NOMO-1 (cell line): ENCODE data around the gene CD180.
A peak's percentile ranks its signal among the peaks of the same experiment; 100 is the strongest.

Experiments used
- DNase-seq, 2 experiments: peaks; one replicate each; lab custom pipeline; 2025; ENCODE audit not compliant: unreplicated experiment in 2 of 2; lab: John Stamatoyannopoulos, UW

Gene CD180

DNA sequence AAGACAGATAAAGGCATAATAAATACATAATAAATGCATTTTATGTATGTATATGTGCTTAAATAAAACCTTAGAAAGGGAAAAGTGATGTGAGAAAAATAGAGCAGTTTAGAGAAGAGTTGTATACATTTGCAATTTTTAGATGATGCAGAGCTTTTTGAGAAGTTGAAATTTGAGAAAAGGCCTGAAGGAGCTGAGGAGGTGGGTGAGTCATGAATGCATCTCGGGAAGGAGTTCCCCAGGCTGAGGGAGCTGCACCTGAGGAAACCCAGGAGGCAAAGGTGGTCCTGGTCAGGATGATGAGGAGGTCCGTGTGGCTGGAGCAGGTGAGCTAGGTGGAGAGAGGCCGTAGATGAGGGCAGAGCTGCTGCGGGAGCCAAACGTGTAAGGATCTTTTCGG lies 17.4 kb upstream of the CD180 start:
- no peak for DNase-seq

DNA sequence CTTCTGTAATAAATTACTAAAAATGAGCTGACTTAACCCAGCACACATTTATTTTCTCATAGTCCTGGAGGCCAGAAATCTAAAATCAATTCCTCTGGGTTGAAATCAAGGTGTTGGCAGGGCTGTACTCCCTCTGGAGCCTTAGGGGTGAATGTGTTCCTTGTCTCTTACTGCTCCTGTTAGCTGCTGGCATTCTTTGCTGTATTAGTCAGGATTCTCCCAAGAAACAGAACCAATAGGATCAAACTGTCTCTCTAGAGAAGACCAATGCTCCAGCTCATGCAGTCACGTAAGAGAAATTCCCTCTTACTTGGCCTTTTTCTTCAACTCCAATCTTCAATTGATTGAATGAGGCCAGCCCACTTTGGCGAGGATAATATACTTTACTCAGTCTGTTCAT lies 15.3 kb upstream of the CD180 start:
- no peak for DNase-seq

DNA sequence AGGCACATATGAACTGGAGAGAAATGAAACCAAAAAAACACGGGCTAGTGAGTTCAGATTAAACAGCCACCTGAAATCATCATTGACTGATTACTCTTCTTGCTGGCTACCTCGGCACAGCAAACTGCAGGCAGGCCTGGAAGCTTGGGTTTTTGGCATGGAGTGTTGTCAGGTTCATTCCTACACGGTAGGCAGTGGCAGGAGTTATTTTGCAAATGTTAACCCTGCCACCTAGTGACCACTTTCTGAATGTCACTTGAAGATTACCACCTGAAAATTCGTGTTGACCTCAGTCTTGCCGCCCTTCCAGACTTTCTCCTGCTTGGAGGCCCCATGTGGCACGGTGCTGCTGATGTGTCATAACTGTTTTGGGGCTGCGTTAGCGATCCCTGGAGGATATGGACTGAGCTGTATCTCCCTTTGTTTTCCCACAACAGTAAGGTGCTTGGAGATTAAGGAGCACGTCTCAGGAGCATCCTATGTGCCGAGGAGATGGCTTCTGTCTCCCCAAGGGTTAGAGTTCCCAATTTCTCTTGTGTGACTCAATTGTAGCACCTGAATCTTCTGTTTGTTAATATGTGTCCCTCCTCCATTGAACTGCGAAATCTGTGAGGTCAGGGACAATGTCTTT lies 12.7 kb upstream of the CD180 start:
- peak; percentile 66 to 84 for DNase-seq

DNA sequence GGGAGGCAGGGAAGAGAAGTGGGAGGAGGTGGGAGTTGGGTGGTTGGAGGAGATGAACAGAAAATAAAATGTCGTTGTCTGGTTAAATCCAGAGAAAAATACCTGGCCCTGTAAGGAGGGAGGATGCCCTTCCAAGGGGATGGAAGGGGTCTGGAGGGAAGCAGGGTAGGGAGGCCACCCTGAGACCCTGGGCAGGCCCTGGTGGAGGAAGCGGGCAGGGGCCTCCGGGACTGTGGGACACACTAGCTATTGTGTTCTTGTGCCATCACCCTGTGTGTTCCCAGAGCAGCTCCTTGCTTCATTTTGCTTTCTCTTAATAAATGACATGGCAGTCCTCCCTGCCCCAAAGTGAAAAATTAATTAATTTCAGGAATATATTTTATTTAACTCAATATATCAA lies 11.8 kb upstream of the CD180 start:
- DNase-seq: no peak

DNA sequence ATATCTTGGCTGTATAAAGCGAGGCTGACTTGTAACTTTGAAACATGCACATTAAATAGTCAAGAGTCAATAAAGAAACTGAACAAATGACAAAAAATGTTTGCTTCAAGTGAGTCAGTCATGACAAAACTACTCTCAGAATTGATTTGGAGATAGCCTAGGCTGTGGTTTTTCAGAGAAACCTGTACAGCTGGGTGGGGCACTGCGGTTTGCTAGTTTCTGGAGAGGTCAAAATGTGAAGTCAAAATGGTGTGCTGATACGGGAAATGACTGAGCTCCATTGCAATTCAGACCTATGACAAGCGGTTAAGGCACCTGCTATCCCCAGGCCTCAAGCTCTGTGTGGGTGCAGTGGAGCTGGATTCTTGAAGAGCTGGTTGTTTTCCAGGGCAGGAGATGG lies 10.3 kb upstream of the CD180 start:
- peak; percentile 79 to 95 for DNase-seq

DNA sequence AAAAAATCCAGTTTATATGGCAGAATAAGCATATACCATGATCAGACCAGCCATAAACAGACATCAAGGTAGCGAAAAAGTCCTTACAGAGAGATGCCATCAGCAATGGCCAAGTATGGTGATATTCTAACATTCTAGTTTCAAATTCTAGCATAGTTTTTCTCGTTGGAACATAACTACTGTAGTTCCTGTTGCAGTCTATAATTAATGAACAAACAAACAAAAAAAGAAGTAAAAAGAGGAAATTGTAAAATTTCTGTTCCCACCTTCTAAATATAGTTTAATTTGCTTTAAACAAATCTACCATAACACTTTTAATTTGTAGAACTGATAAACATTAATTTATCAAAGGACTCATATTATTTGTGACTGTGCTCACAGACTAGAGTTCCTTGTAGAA lies 9.9 kb upstream of the CD180 start:
- peak in 1 of 2 experiments; percentile 55 for DNase-seq

DNA sequence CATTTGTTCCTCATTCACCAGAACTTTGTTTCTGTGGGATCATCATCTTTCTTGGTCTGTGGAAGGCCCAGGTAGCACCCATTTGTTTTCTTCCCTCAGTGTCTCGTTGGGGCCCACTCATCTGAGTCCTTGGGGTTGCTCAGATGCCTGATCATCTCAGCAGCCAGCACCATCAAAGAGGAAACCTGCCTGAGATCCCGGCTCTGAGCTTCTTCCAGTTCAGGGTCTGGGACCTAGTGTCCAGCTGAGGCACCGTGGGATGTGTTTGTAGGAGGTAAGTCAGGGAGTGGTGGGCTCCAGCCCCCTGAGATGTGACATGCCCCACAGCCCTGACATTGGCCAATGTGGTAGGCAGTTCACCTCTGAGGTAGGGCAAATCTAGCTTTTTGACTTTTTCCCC lies 9.4 kb upstream of the CD180 start:
- DNase-seq: no peak

DNA sequence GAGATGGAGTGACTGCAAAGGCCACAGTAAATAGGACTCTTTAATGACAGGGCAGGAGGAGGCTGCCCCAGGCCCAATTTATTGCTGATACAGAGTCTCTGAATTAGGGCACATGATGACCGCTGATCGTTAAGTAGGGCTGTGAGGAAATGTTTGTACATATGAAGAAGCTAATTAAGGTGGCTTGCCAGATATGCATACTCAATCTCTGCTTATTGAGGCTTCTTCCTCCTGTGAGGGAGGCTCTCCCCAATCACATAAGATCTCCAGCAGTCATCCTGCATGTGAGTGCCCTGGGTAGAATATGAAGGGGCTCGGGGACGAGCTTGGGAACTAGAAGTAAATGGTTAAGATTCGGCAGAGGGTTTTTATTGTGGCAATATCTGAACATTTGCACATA lies 8.2 kb upstream of the CD180 start:
- peak; percentile 35 to 55 for DNase-seq

DNA sequence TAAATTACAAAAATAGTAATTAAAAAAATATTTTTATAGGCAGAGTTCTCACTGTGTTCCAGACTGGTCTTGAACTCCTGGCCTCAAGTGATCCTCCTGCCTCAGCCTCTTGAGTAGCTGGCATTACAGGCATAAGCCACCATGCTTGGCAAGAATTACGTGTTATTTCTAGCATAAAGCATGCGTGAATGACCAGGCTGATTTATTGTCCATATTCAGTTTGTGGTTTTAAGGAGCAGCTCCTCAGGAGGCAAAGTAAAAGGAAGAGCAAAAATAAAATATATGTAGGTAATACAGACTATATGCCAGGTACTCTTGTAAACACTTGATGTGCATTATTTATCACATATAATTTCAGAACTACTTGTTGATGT lies 7.1 kb upstream of the CD180 start:
- no peak for DNase-seq

DNA sequence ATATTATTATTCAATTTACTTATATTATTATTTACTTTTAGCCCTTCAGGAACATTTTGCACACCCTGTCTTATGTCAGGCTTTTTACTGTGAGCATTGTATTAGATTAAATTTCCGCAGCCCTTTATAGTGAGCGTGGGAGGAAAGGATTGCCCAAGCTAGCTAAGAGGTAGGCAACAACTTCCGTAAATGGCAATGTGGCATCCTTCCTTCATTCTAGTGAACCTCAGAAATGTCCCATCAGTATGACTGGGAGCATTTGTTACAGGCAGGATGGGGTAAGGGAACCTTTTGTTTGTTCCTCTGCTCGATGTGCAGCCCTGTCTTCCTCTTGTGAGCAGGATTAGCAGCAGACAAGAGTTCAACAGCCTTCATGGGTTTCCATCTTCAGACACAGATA lies 6.2 kb upstream of the CD180 start:
- peak; percentile 84 to 92 for DNase-seq

DNA sequence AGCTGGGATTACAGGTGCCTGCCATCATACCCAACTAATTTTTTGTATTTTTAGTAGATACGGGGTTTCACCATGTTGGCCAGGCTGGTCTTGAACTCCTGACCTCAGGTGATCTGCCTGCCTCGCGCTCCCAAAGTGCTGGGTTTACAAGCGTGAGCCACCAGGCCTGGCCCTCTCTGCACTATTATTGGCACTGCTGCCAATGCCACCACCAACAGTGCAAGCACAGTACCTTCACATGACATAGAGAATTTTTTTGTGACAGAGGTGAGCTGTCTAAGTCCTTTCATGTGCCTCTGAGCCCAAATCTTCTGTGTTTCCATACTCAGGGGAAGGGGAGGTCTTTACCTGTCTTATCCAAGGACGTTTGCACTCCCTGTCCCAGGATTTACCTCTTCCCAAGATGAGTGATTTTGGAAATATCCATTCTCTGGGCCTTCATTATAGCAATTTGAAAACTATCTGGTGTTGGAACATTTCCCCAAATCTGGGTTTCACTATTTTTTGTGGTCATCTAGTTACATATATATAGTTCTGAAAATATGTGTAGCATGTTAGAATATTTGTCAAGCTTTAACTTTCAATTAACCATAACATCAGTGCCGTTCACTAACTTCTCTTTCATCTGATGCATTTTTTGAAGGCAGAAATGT lies 5.4 kb upstream of the CD180 start:
- DNase-seq: no peak

DNA sequence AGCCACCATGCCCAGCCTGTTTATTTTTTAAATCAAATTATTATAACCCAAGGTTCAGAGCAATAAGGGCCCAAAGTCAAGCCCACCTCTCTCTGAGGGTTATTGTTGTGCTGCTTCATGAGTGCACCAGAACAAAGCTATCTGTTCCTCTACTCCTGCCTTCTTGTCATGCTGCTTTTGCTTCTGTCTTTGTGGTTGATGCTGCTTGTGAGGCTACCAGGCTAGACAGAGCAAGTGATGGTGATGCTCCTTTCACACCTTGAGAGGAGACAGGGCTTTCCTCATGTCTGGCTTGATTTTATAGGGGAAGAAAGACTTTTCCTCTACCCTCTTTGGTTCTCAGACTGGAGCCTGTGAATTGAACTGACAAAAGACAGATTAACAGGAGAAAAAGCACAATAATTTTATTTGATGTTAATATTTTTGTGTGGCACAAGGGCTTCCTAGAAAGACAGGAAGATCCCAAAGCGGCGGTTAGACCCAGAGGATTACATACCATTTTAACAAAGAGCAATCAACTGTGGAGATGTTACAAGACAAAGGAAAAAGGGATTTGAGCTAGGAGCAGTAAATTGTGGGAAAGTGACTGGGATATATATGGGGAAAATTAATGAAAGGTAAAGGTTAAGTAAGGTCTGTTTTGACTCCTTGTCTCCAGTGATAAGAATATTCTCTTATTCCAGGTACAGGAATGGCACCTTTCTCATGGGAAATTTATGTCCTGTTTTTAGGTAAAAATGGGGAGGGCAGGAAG lies 4.4 kb upstream of the CD180 start:
- DNase-seq: no peak

DNA sequence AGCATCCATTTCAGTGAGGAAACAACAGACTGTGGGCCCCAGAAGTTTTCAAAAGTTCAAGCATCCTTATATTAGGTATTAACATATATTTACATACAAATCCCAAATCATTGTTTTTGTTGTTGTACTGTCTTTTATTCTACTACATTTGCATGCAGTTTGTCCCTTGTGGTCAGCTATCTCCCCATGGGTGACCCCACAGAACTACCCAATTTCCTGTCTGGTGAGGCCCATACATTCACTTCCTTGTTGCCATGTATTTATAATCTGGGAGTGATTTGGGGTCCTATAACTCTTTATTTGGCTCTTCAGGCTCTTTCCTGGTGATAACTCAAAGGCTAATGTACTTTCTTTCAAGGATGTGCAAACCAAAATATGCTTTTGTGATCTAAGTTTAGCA lies 3.3 kb upstream of the CD180 start:
- no peak for DNase-seq

DNA sequence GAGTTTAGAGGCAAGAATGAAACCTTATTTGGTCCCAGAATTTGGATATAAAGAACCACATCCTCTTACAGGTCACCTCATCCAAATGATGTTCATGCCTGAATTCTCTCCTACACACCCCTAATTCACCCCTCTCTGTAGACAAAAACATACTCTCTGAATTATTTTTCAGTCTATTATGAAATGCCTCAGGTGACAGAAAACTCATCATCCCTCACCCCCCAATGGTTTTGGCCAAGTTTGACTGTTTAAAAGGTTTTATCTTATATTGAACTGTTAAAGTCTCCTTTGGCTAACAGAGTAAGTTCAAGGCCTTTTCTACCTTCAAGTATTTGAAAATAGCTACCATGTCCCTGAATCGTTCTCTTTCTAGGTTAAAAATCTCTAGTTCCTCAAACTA lies 2.3 kb upstream of the CD180 start:
- peak in 1 of 2 experiments; percentile 59 for DNase-seq

DNA sequence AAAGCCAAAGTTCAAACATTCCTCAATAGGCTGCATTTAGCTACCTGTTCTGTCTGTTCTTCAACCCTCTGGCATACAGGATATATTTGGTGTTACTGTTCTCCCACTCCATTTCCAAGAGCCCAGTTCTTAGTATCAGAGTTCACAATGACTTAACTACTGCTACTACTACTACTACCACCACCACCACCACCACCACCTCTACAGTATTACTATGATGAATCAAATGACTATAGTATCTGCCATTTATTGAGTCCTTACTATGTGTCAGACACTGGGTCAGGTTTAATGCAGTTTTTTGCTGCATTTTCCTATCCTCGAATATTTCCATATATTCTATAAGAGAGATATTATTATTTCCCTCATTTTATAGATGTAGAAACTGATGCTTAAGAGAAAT lies 937 bp upstream of the CD180 start:
- no peak for DNase-seq

DNA sequence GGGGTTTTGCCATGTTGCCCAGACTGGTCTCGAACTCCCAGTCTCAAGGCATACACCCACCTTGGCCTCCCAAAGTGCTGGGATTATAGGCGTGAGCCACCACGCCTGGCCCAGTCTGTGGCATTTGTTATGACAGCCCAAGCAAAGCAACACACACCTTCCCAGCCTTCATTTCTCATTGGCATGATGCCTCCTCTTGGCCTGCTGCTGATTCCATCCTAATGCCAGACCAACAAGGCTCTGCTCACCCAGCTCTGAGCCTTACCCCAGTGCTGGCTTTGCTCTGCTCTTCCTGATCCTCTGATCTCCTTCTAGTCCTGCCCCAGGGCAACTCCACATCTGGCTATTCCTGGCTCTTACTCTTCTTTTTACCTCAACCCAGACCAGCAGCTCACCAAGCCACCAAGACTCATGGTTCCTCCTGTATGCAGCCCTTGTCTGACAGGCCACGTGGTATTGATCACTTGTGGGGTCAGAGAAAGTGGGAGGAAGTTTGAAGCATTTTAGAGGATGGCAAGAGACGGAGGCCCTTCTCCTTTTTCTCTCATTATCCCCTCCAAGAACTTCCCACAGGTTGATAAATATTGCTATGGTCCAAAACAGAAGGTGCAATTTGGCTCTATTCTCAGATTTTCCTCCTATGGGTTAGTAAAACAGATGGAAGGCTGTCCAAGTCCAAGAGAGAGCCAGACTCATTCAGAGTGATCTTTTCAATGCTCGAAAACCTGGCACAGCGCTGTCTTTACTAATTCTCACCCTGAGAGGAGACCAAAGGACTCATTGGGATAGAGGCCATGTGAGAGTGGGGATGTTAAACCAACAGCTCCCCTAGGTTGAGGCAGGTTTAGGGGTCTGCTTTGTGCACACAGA lies 958 bp downstream of the CD180 start:
- peak; percentile 29 to 36 for DNase-seq

DNA sequence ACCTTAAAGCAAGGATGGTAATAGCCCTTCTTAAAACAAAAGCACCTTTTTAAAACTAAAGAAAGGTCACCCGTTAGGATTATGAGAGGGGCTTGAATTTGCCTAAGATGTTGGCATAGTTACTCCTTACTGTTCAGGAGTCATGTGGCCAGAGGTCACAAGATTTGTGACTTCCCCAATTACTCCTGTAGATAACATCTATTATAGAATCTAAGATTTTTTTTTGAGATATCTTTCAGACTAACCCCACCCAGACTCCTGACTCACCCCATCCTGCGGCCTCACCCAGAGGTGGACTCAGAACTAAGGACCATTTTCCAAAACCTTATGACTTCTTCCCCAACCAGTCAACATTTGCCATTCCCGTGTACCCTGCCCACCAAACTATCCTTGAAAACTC lies 2.4 kb downstream of the CD180 start:
- DNase-seq: peak in 1 of 2 experiments; percentile 17

DNA sequence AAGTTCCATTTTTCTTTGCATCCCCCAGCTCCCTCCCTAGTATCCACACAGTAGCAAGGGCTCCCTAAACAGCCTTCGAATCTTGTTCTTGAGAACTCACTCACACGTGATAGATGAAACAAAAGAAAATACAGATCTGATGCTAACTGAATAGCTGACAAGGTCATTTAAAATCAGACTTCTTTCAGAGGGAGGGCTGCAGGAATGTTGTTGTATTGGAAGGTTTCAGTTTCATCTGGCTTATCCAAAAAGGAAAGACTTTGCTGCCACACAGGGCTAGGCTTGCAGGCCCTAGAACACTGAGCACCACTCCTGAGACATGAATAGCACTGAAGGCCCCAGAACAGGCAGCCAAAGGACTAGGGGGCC lies 3.2 kb downstream of the CD180 start:
- DNase-seq: no peak

DNA sequence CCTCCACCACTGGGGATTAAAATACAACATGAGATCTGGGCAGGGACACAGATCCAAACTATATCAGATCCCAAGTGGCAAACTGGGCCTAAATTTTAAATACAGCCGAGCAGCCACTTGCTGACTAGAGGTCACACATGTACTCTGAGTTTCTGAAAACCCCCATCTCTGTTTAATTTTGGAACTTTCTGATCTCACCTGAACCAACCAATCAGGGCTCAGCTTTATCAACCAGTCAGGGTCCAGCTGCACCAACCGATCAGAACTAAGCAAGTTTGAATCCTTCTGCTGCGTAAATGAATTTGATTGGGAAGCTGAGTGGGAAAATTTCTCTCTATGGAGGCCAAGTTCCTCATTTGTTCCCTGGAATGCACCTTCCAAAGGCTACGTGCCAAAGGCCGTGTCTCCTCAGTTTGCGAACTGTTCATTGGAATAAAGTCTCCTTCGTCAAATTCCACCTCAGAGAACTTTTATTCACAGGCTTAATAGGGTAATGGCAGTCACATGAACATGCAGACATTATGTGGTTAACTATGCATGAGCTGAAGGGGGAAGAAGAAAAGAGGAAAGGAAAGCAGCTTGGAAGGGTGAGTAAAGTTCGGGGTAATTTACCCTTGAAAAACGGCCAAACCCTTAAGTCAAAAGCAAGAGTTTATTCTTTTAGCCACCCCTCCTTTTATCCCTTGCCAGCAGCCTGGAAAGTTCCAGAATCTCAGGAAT lies 3.7 kb downstream of the CD180 start:
- peak; percentile 74 to 92 for DNase-seq

DNA sequence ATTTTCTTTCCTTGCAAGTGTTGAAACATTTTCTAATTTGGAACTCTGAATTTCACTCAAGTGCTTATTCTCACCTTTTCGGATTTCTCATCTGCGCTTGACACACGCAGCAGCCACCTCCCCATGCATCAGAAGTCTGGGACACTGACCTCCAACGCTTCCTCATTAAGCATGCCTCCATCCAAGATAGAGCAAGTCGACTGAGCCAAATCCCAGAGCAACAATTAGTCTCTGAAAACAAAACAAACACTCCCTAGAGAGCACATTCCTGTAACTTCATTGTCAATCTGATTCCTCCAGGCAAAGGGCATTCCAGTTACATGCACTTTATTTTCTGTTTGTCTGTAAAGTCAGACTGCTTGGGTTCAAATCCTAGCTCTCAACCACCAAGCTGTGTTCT lies 5.7 kb downstream of the CD180 start:
- DNase-seq: no peak

DNA sequence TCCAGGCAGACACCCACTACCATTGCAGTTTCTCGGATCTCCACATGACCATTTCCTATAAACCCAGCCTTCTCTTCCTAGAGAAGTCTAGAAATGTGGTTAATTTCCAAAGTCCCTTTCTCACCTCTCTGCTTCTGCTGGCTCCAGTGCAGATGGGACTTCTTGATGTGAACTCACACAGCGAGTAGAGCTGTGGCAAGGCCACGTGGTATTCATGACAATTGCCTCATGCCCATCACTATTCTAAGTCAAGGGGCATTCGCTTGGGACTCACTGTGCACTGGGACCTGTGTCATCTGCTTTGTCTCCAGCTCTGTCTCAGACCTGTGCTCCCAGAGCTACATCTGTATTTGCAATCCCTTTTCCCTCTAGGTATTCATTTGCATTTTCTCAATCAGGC lies 6.2 kb downstream of the CD180 start:
- DNase-seq: no peak
